HepG2 (cell line): ENCODE data around the gene C12orf60. TPM values are rescaled to one million over a fixed set of nuclear protein-coding genes. Genes with fewer than 3 reads are reported as not detected.

Source experiments
- CREB1 ChIP-seq, 2 experiments: fragments of 450-650 bp in 1 of 2; IDR thresholded peaks; 2 replicates each; pipeline ENCODE4 v1.6.1; 2016 to 2017; ENCODE audit warnings: control low read depth in 1 of 2, mild to moderate bottlenecking in 1 of 2, missing compliant biosample characterization in 1 of 2, missing genetic modification characterization in 1 of 2
- NFAT5 ChIP-seq: sonication (generic); formaldehyde crosslinking; IDR thresholded peaks from 2 replicates; pipeline ENCODE4 v1.4.0; 2020; ENCODE audit warnings: missing genetic modification reagents
- NFE2 ChIP-seq: sonication (generic); formaldehyde crosslinking; IDR thresholded peaks from 2 replicates; pipeline ENCODE4 v1.4.0; 2020; ENCODE audit warnings: missing genetic modification reagents
- SKI ChIP-seq: fragments of 450-650 bp; IDR thresholded peaks from one replicate; pipeline ENCODE4 v1.6.1; 2018; ENCODE audit warnings: mild to moderate bottlenecking; ENCODE audit not compliant: partially characterized antibody
- XRCC5 ChIP-seq: fragments of 200-400 bp; formaldehyde crosslinking; optimal IDR thresholded peaks from 2 replicates; pipeline ENCODE3; 2017; ENCODE audit warnings: mild to moderate bottlenecking, low read length
- ZBTB40 ChIP-seq, 2 experiments: fragments of 450-650 bp in 1 of 2; sonication (generic) in 1 of 2; formaldehyde crosslinking in 1 of 2; IDR thresholded peaks; 2 replicates each; pipeline versions ENCODE4 v1.6.1 to v1.8.0; 2016 to 2022; ENCODE audit warnings: antibody characterized with exemption in 1 of 2, mild to moderate bottlenecking in 1 of 2, missing genetic modification reagents in 1 of 2
- ZNF24 ChIP-seq: fragments of 450-650 bp; IDR thresholded peaks from 2 replicates; pipeline ENCODE4 v1.6.1; 2017; ENCODE audit warnings: antibody characterized with exemption, mild to moderate bottlenecking
- ZNF367 ChIP-seq: sonication (generic); formaldehyde crosslinking; IDR thresholded peaks from 2 replicates; pipeline ENCODE4 v1.4.0; 2020; ENCODE audit warnings: missing genetic modification reagents, borderline replicate concordance
- ZNF382 ChIP-seq: sonication (generic); formaldehyde crosslinking; IDR thresholded peaks from 2 replicates; pipeline ENCODE4 v1.5.0; 2020; ENCODE audit warnings: missing genetic modification reagents, mild to moderate bottlenecking, borderline replicate concordance
- polyA plus RNA-seq, 8 experiments: library from polyadenylated mRNA; depleted of rRNA in 3 of 8; stranded (reverse) in 7 of 8; unstranded in 1 of 8; fragments of >200 nt; fragmentation: Illumina TruSeq in 4 of 8; extraction: Trizol in 4 of 8; gene quantifications; 2 replicates each; pipeline versions ENCODE4 v1.2.1 to v1.2.3, GENCODE V29; 2011 to 2016; ENCODE audit warnings: low read depth in 4 of 8, missing spikeins in 1 of 8, mixed read lengths in 1 of 8; ENCODE audit not compliant: insufficient read depth in 1 of 8
- total RNA-seq, 5 experiments: library from RNA; depleted of rRNA; stranded (reverse); fragments of >200 nt; fragmentation: Illumina TruSeq; extraction: Trizol; gene quantifications; 2 replicates each; pipeline ENCODE4 v1.2.3, GENCODE V29; 2016; ENCODE audit warnings: low read depth in 1 of 5
- TF ChIP-seq, protein P1 (sequence below): sonication (generic); IDR thresholded peaks from 2 replicates; pipeline ENCODE4 v1.6.1; 2016; ENCODE audit warnings: low read depth, borderline replicate concordance
- TF ChIP-seq, protein P2 (sequence below): sonication (generic); formaldehyde crosslinking; IDR thresholded peaks from 2 replicates; pipeline ENCODE4 v1.4.0; 2020; ENCODE audit warnings: mild to moderate bottlenecking, missing genetic modification reagents

Gene C12orf60
- total and polyA plus RNA-seq, 2 of the 13 experiments (the other 11 are each of a cell fraction or from before 2014, with no cell fraction given) = 0.55 to 1.4 TPM

GRCh38 chr12:14843425-14843887 is 40.0 kb downstream of the C12orf60 start, which contains the start of gene ART4 (continued):
- TF ChIP-seq ZBTB40 (IDR thresholded peaks at IDR 0.05) (no peak), ZBTB40 (CRISPR knock-in tag; IDR thresholded peaks at IDR 0.05) (peak; percentile 51; the same call in 1 of the 2 replicates), NFE2 (CRISPR knock-in tag) (no peak), ZNF382 (CRISPR knock-in tag) (no peak), ZNF367 (CRISPR knock-in tag) (no peak), ZNF24 (no peak), NFAT5 (no peak), XRCC5 (peak; percentile 46), CREB1 (IDR thresholded peaks at IDR 0.05) (no peak), CREB1 (CRISPR knock-in tag; IDR thresholded peaks at IDR 0.05) (0 out of 2 replicates have a peak, but pooled peaks have one; percentile 7), SKI (no peak)
- TF ChIP-seq, protein P1, sequence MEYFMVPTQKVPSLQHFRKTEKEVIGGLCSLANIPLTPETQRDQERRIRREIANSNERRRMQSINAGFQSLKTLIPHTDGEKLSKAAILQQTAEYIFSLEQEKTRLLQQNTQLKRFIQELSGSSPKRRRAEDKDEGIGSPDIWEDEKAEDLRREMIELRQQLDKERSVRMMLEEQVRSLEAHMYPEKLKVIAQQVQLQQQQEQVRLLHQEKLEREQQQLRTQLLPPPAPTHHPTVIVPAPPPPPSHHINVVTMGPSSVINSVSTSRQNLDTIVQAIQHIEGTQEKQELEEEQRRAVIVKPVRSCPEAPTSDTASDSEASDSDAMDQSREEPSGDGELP = peak; percentile 46; the same call in 1 of the 2 replicates
- TF ChIP-seq, protein P2, sequence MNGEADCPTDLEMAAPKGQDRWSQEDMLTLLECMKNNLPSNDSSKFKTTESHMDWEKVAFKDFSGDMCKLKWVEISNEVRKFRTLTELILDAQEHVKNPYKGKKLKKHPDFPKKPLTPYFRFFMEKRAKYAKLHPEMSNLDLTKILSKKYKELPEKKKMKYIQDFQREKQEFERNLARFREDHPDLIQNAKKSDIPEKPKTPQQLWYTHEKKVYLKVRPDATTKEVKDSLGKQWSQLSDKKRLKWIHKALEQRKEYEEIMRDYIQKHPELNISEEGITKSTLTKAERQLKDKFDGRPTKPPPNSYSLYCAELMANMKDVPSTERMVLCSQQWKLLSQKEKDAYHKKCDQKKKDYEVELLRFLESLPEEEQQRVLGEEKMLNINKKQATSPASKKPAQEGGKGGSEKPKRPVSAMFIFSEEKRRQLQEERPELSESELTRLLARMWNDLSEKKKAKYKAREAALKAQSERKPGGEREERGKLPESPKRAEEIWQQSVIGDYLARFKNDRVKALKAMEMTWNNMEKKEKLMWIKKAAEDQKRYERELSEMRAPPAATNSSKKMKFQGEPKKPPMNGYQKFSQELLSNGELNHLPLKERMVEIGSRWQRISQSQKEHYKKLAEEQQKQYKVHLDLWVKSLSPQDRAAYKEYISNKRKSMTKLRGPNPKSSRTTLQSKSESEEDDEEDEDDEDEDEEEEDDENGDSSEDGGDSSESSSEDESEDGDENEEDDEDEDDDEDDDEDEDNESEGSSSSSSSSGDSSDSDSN = peak; percentile 46; the same call in 1 of the 2 replicates
